Stimulated activated naive B cell treated with anti-CD40 and anti-IgM and Interleukin-4, amounts not matched to agents 10 μg/mL and 1 μg/mL and 100 μg/mL, for 72 hours (primary cell): Measurements from ENCODE around the gene ARHGAP12.

Experiments used
- ATAC-seq, 2 donors: fragments of 150-1000 bp; cut with Tn5 transposase; replicated peaks; 2 replicates each; pipeline ENCODE4 v1.10.0; 2021; ENCODE audit warnings: moderate library complexity in 1 of 2
- DNase-seq: peaks from one replicate; pipeline ENCODE4 v3.0.0; 2021
- H3K27ac Mint-ChIP-seq: one replicate; pipeline ENCODE4 v1.8.0; 2022; ENCODE audit warnings: mild to moderate bottlenecking, mixed read lengths
- H3K27me3 Mint-ChIP-seq, 2 donors: one replicate each; pipeline ENCODE4 v1.8.0; 2022; ENCODE audit warnings: mixed read lengths in 2 of 2
- H3K36me3 Mint-ChIP-seq, 2 donors: one replicate each; pipeline ENCODE4 v1.8.0; 2022; ENCODE audit warnings: mixed read lengths in 2 of 2, mild to moderate bottlenecking in 1 of 2
- H3K4me1 Mint-ChIP-seq, 2 donors: one replicate each; pipeline ENCODE4 v1.8.0; 2022; ENCODE audit warnings: mixed read lengths in 2 of 2, mild to moderate bottlenecking in 1 of 2
- H3K4me3 Mint-ChIP-seq, 2 donors: one replicate each; pipeline ENCODE4 v1.8.0; 2022; ENCODE audit warnings: mild to moderate bottlenecking in 2 of 2, mixed read lengths in 2 of 2, moderate library complexity in 1 of 2
- H3K9me3 Mint-ChIP-seq, 2 donors: one replicate each; pipeline ENCODE4 v1.8.0; 2022; ENCODE audit warnings: mixed read lengths in 2 of 2, mild to moderate bottlenecking in 1 of 2

Gene ARHGAP12

DNA sequence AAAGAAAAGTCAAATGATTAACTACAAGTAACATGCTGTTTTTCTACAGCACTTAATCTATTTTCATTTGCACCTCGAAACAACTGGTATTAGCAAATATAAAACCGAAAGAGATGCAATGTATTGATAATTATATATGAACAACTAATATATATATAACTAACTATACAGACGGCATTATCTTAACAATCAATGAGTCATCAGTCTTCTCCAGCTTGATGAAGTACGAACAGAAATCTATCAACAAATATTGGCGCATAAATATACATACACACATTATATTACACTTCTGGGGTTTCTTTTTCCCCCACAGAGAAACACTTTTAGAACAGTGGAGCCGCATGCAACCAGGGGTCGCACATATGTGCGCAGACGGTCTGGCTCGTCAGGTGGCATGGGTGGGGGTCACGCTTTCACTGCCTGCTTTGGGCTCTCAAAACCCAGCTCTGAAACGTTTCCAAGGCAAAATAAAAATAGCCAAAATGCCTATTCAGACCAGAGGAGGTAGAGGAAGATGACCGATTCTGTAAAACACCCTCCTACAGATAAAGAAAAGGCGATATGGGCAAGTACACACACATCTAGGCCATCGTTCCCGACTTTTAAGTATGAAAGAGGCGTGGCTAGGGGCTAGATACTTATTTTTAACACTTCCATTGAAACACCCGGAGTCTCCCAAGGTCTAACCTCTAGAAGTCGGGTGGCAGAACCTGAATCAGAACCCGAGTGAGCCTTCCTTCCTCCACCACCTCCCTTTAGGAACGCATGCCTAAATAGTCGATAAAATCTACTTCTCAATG is 1.7 kb downstream of the ARHGAP12 start:
- Mint-ChIP-seq H3K4me1 (peaks cover 23 to 61% of the 10 kb centered on the region in 2 donors), H3K9me3 (no peaks in the 10 kb centered on the region), H3K27ac (peak overlapping the region; percentile 65), H3K27me3 (no peaks in the 10 kb centered on the region), H3K36me3 (peaks cover 2 to 7% of the 10 kb centered on the region in 2 donors), H3K4me3 (peak overlapping the region; percentile 97 to 99)
- ATAC-seq (no peak), DNase-seq (no peak)

DNA sequence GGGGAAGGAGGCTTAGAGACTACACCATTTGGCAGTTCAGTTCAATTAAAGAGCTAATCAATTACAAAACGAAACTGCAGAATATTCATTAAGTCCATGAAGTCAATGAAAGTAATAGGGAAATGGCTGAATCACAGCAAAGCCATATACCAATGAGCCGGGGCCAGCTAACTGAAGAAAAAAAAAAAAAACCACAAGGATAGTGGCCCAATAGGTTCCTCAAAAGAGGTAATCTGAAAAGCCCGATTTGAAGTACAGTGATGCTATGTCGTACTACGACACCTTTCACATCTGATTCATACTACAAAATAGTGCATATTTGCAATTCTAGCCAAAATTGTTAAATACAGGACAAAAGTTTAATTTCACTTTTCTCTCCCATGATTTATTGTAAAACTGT is 2.5 kb downstream of the ARHGAP12 start:
- Mint-ChIP-seq H3K9me3 (no peaks in the 10 kb centered on the region), H3K27ac (no peak overlapping the region), H3K4me3 (no peak overlapping the region), H3K27me3 (no peaks in the 10 kb centered on the region), H3K36me3 (peaks cover 2 to 7% of the 10 kb centered on the region in 2 donors), H3K4me1 (peaks cover 25 to 67% of the 10 kb centered on the region in 2 donors)
- no peak for ATAC-seq
- no peak for DNase-seq

GRCh38 chr10:31924833-31925232 is 3.8 kb downstream of the ARHGAP12 start:
- H3K27ac Mint-ChIP-seq, result no peak overlapping the region

DNA sequence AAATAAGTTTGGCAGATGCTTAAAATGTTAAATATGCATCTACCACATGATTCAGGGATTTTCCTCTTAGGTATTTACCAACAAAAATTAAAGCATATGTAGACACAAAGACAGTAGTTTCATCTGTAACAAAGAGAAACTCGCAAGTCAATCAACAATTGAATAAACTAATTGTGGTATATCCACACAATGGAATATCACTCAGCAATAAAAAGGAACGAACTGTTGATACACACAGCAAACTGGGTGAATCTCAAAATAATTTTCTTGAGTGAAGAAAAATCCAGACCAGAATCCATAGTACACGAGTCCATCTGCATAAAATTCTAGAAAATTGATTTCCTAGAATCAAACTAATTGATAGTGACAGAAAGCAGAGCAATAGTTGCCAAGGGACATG is 5.2 kb downstream of the ARHGAP12 start:
- H3K4me3 Mint-ChIP-seq, result no peak overlapping the region
- no peaks in the 10 kb centered on the region for H3K27me3 Mint-ChIP-seq
- H3K36me3 Mint-ChIP-seq, result peaks cover 0 to 7% of the 10 kb centered on the region in 2 donors
- DNase-seq (no peak), ATAC-seq (no peak)
- peaks cover 25 to 71% of the 10 kb centered on the region in 2 donors for H3K4me1 Mint-ChIP-seq
- no peaks in the 10 kb centered on the region for H3K9me3 Mint-ChIP-seq
- H3K27ac Mint-ChIP-seq, result no peak overlapping the region

More at GRCh38 chr10:31924833-31925232, 3.8 kb downstream of the ARHGAP12 start:
- no peaks in the 10 kb centered on the region for H3K9me3 Mint-ChIP-seq
- H3K27me3 Mint-ChIP-seq, result no peaks in the 10 kb centered on the region
- peaks cover 2 to 7% of the 10 kb centered on the region in 2 donors for H3K36me3 Mint-ChIP-seq
- H3K4me3 Mint-ChIP-seq, result no peak overlapping the region
- ATAC-seq (no peak), DNase-seq (no peak)
- peaks cover 23 to 66% of the 10 kb centered on the region in 2 donors for H3K4me1 Mint-ChIP-seq

GRCh38 chr10:31921031-31921430 is 7.6 kb downstream of the ARHGAP12 start:
- no peaks in the 10 kb centered on the region for H3K27me3 Mint-ChIP-seq
- peak overlapping the region; percentile 44 for H3K27ac Mint-ChIP-seq
- peaks cover 0 to 7% of the 10 kb centered on the region in 2 donors for H3K36me3 Mint-ChIP-seq
- ATAC-seq (peak in 1 of 2 donors; percentile 38), DNase-seq (no peak)
- peaks cover 21 to 67% of the 10 kb centered on the region in 2 donors for H3K4me1 Mint-ChIP-seq
- H3K9me3 Mint-ChIP-seq, result no peaks in the 10 kb centered on the region
- no peak overlapping the region for H3K4me3 Mint-ChIP-seq

DNA sequence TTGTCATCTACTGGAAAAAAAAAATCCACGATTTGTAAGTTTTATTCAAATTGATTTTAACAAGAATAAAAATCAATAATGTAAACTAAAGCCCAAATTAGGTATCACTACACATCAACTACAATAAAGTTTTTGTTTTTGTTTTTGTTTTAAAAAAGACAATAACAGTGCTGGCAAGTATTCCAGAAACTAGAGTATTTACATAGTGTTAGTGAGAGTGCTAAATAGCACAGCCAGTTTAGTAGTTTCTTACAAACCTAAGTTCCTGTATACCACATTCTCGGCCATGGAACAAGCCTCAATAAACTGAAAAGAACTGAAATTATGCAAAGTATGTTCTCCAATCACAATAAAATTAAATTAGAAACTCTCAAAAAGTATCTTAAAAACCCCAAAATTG is 8.1 kb downstream of the ARHGAP12 start:
- Mint-ChIP-seq H3K36me3 (peaks cover 0 to 7% of the 10 kb centered on the region in 2 donors), H3K9me3 (no peaks in the 10 kb centered on the region), H3K4me3 (no peak overlapping the region), H3K4me1 (peaks cover 20 to 67% of the 10 kb centered on the region in 2 donors), H3K27me3 (no peaks in the 10 kb centered on the region), H3K27ac (no peak overlapping the region)
- ATAC-seq (no peak), DNase-seq (no peak)

DNA sequence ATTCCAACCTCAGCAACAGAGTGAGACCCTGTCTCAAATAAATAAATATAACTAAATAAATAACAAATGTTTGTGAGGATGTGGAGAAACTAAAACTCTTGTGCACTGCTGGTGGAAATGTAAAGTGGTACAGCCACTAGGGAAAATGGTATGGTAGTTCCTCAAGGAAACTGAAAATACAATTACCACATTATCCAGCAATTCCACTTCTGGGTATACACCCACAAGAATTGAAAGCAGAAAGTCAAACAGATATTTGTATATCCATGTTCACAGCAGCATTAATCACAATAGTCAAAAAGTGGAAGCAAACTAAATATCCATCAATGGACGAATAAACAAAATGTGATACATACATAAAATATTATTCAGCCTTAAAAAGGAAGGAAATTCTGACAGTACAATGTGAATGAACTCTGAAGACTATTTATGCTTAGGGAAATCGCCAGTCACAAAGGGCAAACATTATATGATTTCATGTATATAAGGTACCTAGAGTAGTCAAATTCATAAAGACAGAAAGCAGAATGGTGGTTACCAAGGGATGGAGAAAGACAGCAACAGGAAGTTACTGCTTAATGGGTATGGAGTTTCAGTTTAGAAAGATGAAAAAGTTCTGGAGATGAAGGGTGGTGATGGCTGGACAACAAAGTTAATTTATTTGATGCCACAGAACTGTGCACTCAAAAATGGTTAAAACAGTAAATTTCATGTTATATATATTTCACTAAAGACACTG is 9.8 kb downstream of the ARHGAP12 start:
- no peak overlapping the region for H3K27ac Mint-ChIP-seq
- ATAC-seq (peak; percentile 48 to 64), DNase-seq (no peak)
- no peak overlapping the region for H3K4me3 Mint-ChIP-seq
- H3K27me3 Mint-ChIP-seq, result no peaks in the 10 kb centered on the region
- no peaks in the 10 kb centered on the region for H3K9me3 Mint-ChIP-seq
- H3K4me1 Mint-ChIP-seq, result peaks cover 22 to 68% of the 10 kb centered on the region in 2 donors
- H3K36me3 Mint-ChIP-seq, result peaks cover 0 to 7% of the 10 kb centered on the region in 2 donors

DNA sequence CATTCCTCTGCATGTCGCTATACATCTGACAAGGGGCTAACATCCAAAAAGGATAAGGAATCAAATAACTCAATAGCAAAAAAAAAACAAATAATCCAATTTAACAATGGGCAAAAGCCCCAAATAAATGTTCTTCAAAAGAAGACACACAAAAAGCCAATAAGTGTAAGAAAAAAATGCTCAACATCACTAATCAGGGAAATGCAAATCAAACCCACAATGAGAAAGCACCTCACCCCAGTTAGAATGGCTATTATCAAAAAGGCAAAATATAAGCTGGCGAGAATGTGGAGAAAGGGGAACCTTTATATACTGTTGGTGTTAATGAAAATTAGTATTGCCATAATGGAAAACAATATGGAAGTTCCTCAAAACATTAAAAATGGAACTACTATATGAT is 14.3 kb downstream of the ARHGAP12 start:
- H3K27me3 Mint-ChIP-seq, result no peaks in the 10 kb centered on the region
- H3K9me3 Mint-ChIP-seq, result no peaks in the 10 kb centered on the region
- peaks cover 33 to 71% of the 10 kb centered on the region in 2 donors for H3K4me1 Mint-ChIP-seq
- no peaks in the 10 kb centered on the region for H3K36me3 Mint-ChIP-seq
- H3K4me3 Mint-ChIP-seq, result no peak overlapping the region
- H3K27ac Mint-ChIP-seq, result no peak overlapping the region
- peak; percentile 36 for ATAC-seq
- DNase-seq, result no peak

DNA sequence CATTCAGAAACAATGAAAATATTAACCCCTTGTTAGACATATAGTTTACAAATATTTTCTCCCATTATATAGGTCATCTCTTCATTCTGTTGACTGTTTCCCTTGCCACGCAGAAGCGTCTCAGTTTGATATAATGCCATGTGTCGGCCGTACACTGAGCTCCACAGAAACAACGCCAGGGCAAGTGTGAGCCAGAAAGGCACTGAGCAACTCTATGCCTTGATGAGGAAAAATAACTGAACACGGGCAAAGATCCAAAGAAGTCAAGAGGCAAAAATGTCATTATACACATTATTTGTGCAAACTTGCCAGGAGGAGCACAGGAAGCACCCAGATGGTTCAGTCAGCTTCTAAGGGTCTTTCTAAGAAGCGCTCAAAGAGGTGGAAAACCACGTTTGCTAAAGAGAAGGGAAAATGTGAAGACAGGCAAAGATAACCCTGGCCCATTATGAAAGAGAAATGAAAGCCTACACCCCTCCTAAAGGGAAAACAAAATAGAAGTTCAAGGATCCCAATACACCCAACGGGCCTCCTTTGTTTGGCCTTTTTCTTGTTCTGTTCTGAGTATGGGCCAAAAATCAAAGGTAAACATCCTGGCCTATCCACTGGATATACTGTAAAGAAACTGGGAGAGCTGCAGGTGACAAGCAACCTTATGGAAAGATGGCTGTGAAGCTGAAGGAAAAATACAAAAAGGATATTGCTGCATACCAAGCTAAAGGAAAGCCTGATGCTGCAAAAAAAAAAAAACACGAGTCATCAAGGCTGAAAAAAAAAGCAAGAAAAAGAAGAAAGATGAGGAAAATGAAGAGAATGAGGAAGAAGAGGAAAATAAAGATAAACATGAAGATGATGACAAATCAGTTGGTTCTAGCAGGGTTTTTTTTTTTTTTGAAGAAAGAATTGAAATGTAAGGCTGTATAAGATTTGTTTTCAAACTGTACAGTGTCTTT is 15.5 kb downstream of the ARHGAP12 start:
- Mint-ChIP-seq H3K27ac (peak overlapping the region; percentile 40), H3K9me3 (no peaks in the 10 kb centered on the region), H3K4me1 (peaks cover 33 to 70% of the 10 kb centered on the region in 2 donors), H3K4me3 (no peak overlapping the region), H3K27me3 (no peaks in the 10 kb centered on the region), H3K36me3 (peaks cover under 1 to 7% of the 10 kb centered on the region in 2 donors)
- no peak for ATAC-seq
- DNase-seq, result no peak

DNA sequence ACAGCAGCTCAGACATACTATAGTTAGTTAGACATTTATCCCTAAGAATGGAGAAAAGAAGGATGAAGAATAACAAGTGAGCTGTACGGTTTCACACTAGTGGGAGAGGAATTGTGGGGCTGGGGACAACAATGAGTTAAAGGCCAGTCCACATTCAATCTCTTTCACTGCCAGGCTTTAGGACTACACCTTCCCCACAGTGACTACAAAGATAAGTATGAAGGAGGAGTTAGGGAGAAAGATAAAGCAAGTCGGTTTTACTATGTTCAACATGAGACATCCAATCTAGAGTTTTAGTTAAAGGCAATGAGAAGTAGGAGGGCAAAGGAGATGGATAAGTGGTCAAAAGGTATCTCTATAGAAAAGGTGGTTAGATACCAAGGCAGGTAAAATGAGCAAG is 16.3 kb downstream of the ARHGAP12 start:
- H3K36me3 Mint-ChIP-seq, result peaks cover 3 to 12% of the 10 kb centered on the region in 2 donors
- H3K4me1 Mint-ChIP-seq, result peaks cover 32 to 75% of the 10 kb centered on the region in 2 donors
- no peaks in the 10 kb centered on the region for H3K9me3 Mint-ChIP-seq
- no peaks in the 10 kb centered on the region for H3K27me3 Mint-ChIP-seq
- DNase-seq, result no peak
- no peak overlapping the region for H3K27ac Mint-ChIP-seq
- H3K4me3 Mint-ChIP-seq, result no peak overlapping the region
- no peak for ATAC-seq

DNA sequence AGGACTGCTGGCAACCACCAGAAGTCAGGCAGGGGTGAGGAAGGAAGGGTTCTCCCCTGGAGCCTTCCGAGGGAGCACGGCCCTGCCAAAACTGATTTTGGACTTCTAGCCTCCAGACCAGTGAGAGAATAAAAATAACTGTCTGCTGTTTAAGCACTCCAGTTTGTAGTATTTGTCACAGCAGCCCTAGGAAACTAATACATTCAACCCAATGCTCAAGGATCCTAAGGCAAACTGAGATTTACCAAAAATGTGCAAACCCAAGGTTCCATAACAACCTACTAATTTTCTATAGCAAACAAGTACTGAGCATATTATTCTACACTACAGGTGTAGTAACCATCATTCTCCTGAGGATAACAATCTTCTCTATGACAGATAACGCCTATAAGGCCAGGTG is 18.6 kb downstream of the ARHGAP12 start:
- ATAC-seq (no peak), DNase-seq (no peak)
- Mint-ChIP-seq H3K27me3 (no peaks in the 10 kb centered on the region), H3K27ac (no peak overlapping the region), H3K4me1 (peaks cover 33 to 69% of the 10 kb centered on the region in 2 donors), H3K36me3 (peaks cover 13 to 32% of the 10 kb centered on the region in 2 donors), H3K4me3 (no peak overlapping the region), H3K9me3 (no peaks in the 10 kb centered on the region)

- H3K4me3 Mint-ChIP-seq, result no peak overlapping the region
- H3K36me3 Mint-ChIP-seq, result peaks cover 17 to 32% of the 10 kb centered on the region in 2 donors
- H3K9me3 Mint-ChIP-seq, result no peaks in the 10 kb centered on the region
- H3K27me3 Mint-ChIP-seq, result no peaks in the 10 kb centered on the region
- no peak for DNase-seq
- ATAC-seq, result no peak
- peaks cover 24 to 61% of the 10 kb centered on the region in 2 donors for H3K4me1 Mint-ChIP-seq
- no peak overlapping the region for H3K27ac Mint-ChIP-seq
Observed at GRCh38 chr10:31908157-31908556, 20.5 kb downstream of the ARHGAP12 start.

DNA sequence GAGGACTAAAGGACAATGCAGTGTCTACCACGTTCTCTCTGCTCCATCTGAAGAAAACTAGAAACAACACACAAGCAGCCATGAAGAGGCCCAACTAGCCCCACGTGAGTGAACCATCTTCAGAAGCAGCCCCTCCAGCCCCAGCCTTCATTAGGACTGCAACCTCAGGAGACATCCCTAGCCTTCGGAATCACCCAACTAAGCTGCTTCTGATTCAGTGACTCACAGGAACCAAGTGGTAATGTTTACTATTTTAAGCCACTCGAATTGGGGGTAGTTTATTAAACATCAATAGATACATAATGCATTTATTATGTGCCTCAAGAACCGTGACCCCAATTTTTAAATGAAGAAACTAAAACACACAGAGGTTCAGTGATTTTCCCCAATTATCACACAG is 22.6 kb downstream of the ARHGAP12 start:
- peaks cover 22 to 36% of the 10 kb centered on the region in 2 donors for H3K36me3 Mint-ChIP-seq

GRCh38 chr10:31905586-31905985 is 23.0 kb downstream of the ARHGAP12 start:
- H3K9me3 Mint-ChIP-seq, result no peaks in the 10 kb centered on the region
- H3K36me3 Mint-ChIP-seq, result peaks cover 26 to 40% of the 10 kb centered on the region in 2 donors
- no peak overlapping the region for H3K4me3 Mint-ChIP-seq
- DNase-seq (no peak), ATAC-seq (no peak)
- peaks cover 13 to 44% of the 10 kb centered on the region in 2 donors for H3K4me1 Mint-ChIP-seq
- no peak overlapping the region for H3K27ac Mint-ChIP-seq
- H3K27me3 Mint-ChIP-seq, result no peaks in the 10 kb centered on the region

More for the DNA sequence above, 22.6 kb downstream of the ARHGAP12 start:
- no peak overlapping the region for H3K27ac Mint-ChIP-seq
- ATAC-seq (no peak), DNase-seq (no peak)
- peaks cover 13 to 44% of the 10 kb centered on the region in 2 donors for H3K4me1 Mint-ChIP-seq
- H3K4me3 Mint-ChIP-seq, result no peak overlapping the region
- no peaks in the 10 kb centered on the region for H3K27me3 Mint-ChIP-seq
- H3K9me3 Mint-ChIP-seq, result no peaks in the 10 kb centered on the region
